ENCODE measurements around the gene RAD1.

Gene RAD1

DNA sequence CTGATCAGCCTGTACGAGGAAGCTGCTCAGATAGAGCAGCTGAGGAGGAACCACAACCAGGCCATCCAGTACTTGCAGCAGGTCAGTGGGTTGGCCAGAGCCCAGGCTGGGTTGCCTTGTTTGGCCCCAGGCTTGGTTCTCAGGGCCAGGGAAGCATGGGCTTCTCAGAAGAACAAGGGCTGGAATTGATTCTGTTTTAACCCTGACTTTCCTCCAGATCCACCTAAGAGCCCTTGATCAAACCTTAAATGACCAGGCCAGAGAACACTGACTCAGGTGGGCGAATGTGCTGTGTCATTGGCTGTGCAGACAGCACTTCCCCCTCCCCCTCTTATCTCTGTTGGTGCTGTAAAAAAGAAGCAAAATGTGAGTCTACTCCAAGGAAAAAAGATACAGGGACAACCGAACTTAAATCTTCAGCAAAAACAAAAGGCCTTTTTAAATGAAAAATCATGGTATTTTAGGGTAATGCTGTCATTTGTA is 48.3 kb downstream of the RAD1 start:
- no peaks in the 10 kb centered on the region for H3K9me3 Mint-ChIP-seq
- H3K4me3 Mint-ChIP-seq: no peak overlapping the region
- DNase-seq (ENCODE audit: low spot score in 2 of 2) (no peak), ATAC-seq (ENCODE audit: low read depth) (no peak)
- H3K27ac Mint-ChIP-seq: no peak overlapping the region
- H3K36me3 Mint-ChIP-seq: no peaks in the 10 kb centered on the region
- no peaks in the 10 kb centered on the region for H3K27me3 Mint-ChIP-seq
- H3K4me1 Mint-ChIP-seq: no peaks in the 10 kb centered on the region

DNA sequence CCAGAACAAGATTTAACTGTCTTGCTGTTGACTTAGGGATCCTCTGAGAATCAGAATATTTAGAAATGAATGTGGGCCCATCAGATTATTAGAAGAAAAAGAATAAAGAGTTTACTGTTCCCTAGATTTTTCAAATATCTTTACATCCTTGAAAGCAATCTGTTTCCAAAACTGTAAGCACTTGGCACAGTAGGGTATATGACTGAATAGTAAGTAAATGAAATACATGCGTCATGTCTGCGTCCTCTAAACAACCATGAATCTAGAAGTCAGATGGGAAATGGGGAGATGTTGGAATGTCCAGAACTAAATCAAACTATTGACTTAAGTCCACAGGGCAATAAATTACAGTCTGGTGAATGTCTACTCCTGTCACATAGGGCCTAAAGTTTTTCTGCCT is 50.2 kb downstream of the RAD1 start:
- Mint-ChIP-seq H3K27ac (no peak overlapping the region), H3K9me3 (no peaks in the 10 kb centered on the region), H3K27me3 (no peaks in the 10 kb centered on the region), H3K4me1 (no peaks in the 10 kb centered on the region), H3K36me3 (no peaks in the 10 kb centered on the region), H3K4me3 (no peak overlapping the region)
- DNase-seq (ENCODE audit: low spot score in 2 of 2): no peak
- no peak for ATAC-seq (ENCODE audit: low read depth)

DNA sequence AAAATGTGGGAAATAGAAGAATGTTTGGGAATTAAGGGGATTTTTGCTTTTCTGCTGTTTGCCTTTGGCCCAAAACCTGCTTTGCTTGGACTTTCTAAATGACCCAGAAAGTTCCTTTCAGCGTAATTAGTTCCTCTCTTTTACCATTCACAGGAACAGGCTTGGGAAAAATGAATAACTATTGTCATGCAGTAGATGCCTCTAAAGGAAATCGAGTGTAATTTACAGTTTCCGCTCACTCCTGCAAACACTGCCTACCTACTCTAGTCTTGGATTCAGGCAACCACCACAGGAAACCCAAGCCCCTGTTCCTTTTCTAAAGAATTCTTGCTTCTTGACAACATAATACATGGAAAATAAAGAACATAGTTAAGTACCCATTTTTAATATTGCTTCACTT is 51.4 kb downstream of the RAD1 start:
- ATAC-seq (ENCODE audit: low read depth) (no peak), DNase-seq (ENCODE audit: low spot score in 2 of 2) (no peak)
- Mint-ChIP-seq H3K9me3 (no peaks in the 10 kb centered on the region), H3K4me1 (no peaks in the 10 kb centered on the region), H3K27me3 (no peaks in the 10 kb centered on the region), H3K36me3 (no peaks in the 10 kb centered on the region), H3K27ac (no peak overlapping the region), H3K4me3 (no peak overlapping the region)

DNA sequence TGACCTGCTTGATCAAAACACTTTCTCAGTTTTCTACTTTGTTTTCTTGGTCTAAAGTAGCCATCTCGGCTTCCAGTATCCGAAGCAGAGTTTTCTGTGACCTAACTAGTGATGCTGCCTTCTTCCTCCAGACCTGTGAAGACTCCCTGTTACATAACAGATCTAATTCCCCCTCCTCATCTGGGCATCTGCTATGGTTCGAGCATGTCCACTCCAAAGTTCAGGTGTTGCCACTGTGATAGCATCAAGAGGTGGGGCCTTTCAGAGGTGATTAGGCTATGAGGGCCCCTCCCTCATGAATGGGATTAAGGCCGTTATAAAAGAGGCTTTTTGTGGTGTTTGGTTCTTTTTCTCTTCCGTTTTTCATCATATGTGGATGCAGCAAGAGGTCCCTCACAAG is 56.1 kb downstream of the RAD1 start:
- peaks cover 7% of the 10 kb centered on the region for H3K4me1 Mint-ChIP-seq
- ATAC-seq (ENCODE audit: low read depth) (no peak), DNase-seq (ENCODE audit: low spot score in 2 of 2) (no peak)
- H3K27me3 Mint-ChIP-seq: no peaks in the 10 kb centered on the region
- H3K4me3 Mint-ChIP-seq: no peak overlapping the region
- H3K9me3 Mint-ChIP-seq: no peaks in the 10 kb centered on the region
- no peaks in the 10 kb centered on the region for H3K36me3 Mint-ChIP-seq
- H3K27ac Mint-ChIP-seq: no peak overlapping the region

DNA sequence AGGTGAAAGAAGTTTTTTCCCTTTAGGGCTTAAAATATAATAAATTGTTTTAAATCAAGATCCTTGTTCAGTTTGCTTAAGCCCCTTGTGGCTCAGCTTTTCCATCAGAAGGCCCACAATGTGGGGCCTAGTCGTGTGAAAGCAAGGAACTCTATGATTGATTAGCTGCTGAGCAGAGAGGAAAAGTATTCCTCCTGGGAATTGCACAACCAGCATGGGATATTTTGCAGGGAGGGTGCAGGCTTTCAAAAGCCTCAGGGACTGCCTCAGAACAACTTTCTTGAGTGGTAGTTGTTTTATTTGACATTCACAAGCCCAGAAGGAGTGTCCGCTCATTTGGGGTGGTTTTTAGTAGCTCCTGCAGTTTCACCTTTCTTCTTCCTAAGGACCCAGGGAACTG is 56.5 kb downstream of the RAD1 start:
- no peak overlapping the region for H3K27ac Mint-ChIP-seq
- no peaks in the 10 kb centered on the region for H3K9me3 Mint-ChIP-seq
- ATAC-seq (ENCODE audit: low read depth) (no peak), DNase-seq (ENCODE audit: low spot score in 2 of 2) (no peak)
- H3K36me3 Mint-ChIP-seq: no peaks in the 10 kb centered on the region
- peaks cover 7% of the 10 kb centered on the region for H3K4me1 Mint-ChIP-seq
- no peaks in the 10 kb centered on the region for H3K27me3 Mint-ChIP-seq
- H3K4me3 Mint-ChIP-seq: no peak overlapping the region

DNA sequence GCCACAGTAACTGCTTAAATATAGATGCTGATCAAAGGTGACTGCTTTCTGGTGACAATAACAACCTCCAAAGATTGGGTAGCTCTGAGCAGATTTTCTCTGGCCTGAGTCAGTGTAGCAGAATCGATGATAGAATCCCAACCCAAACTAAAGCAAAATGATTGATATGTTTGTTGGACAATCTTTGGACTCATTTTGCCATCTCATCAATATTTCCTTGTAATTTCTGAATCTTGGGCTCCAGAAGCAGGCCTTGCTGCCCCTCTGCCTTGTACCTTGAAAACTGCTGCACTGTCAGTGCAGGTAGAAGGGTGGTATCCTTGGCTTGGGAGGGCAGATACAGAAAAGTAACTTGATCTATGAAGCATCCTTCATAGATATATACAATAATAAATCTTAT is 57.4 kb downstream of the RAD1 start:
- Mint-ChIP-seq H3K4me3 (no peak overlapping the region), H3K27me3 (no peaks in the 10 kb centered on the region), H3K36me3 (no peaks in the 10 kb centered on the region), H3K9me3 (no peaks in the 10 kb centered on the region), H3K27ac (no peak overlapping the region), H3K4me1 (peaks cover 7% of the 10 kb centered on the region)
- no peak for DNase-seq (ENCODE audit: low spot score in 2 of 2)
- no peak for ATAC-seq (ENCODE audit: low read depth)

DNA sequence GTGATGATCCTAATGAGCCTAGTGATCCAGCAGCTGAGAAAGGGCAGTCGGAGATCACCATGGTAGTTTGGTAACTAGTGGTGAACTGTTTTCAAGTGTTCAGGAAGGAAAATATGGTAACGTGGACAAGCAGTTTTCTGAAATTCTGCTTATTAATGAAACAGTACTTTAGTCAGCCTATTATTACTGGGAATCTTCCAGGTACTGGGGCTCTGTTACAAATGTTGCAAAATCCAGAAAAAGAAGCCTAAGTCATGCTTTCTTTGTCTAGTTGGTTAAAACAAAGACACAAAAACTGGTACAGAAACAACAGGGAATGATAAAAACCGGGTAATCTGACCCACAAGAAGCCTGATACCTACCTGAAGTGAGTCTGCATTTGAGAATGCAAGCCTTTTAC is 58.1 kb downstream of the RAD1 start:
- Mint-ChIP-seq H3K4me1 (peaks cover 7% of the 10 kb centered on the region), H3K9me3 (no peaks in the 10 kb centered on the region), H3K36me3 (peaks cover 1% of the 10 kb centered on the region), H3K27me3 (no peaks in the 10 kb centered on the region), H3K27ac (no peak overlapping the region), H3K4me3 (no peak overlapping the region)
- ATAC-seq (ENCODE audit: low read depth) (no peak), DNase-seq (ENCODE audit: low spot score in 2 of 2) (no peak)
